MM.1S (cell line): ENCODE measurements around the gene STK32C.

Experiments used
- DNase-seq: peaks from one replicate; pipeline ENCODE4 v3.0.0-alpha.2; 2015
- H2AFZ ChIP-seq: fragments of 300-600 bp; sonication (generic); 2 replicates; pipeline ENCODE4 v1.6.0; 2016; ENCODE audit warnings: antibody characterized with exemption, low read length
- H3F3A ChIP-seq: fragments of 300-600 bp; sonication (generic); 2 replicates; pipeline ENCODE4 v1.6.1; 2016; ENCODE audit warnings: mild to moderate bottlenecking, antibody characterized with exemption, low read length, moderate library complexity, mixed read lengths; ENCODE audit not compliant: insufficient read depth
- H3K27ac ChIP-seq: fragments of 300-600 bp; sonication (generic); 2 replicates; pipeline ENCODE4 v1.5.1; 2016; ENCODE audit warnings: mild to moderate bottlenecking, low read length
- H3K27me3 ChIP-seq: fragments of 300-600 bp; sonication (generic); replicated peaks from 2 replicates; pipeline ENCODE4 v1.6.0; 2016; ENCODE audit warnings: low read length; ENCODE audit not compliant: insufficient read depth
- H3K36me3 ChIP-seq: fragments of 300-600 bp; sonication (generic); replicated peaks from 2 replicates; pipeline ENCODE4 v1.6.1; 2016; ENCODE audit warnings: mild to moderate bottlenecking, low read length, mixed read lengths; ENCODE audit not compliant: insufficient read depth
- H3K4me1 ChIP-seq: fragments of 300-600 bp; sonication (generic); 2 replicates; pipeline ENCODE4 v1.6.1; 2016; ENCODE audit warnings: low read length, mixed read lengths
- H3K4me2 ChIP-seq: fragments of 300-600 bp; sonication (generic); 2 replicates; pipeline ENCODE4 v1.6.0; 2016; ENCODE audit warnings: low read depth, low read length
- H3K4me3 ChIP-seq: fragments of 300-600 bp; sonication (generic); 2 replicates; pipeline ENCODE4 v1.5.1; 2016; ENCODE audit warnings: low read length, mixed read lengths
- H3K79me2 ChIP-seq: fragments of 300-600 bp; sonication (generic); 2 replicates; pipeline ENCODE4 v1.6.1; 2016; ENCODE audit warnings: mixed run types, low read length, mixed read lengths
- H3K9ac ChIP-seq: fragments of 300-600 bp; sonication (generic); 2 replicates; pipeline ENCODE4 v1.6.1; 2016; ENCODE audit warnings: low read length, mixed read lengths
- H3K9me2 ChIP-seq: fragments of 300-600 bp; sonication (generic); replicated peaks from 2 replicates; pipeline ENCODE4 v1.6.1; 2016; ENCODE audit warnings: mild to moderate bottlenecking, low read length, mixed read lengths; ENCODE audit not compliant: insufficient read depth
- H3K9me3 ChIP-seq: fragments of 300-600 bp; sonication (generic); replicated peaks from 2 replicates; pipeline ENCODE4 v1.6.1; 2016; ENCODE audit warnings: mild to moderate bottlenecking, low read length, mixed read lengths; ENCODE audit not compliant: insufficient read depth
- H4K20me1 ChIP-seq: fragments of 300-600 bp; sonication (generic); 2 replicates; pipeline ENCODE4 v1.6.1; 2016; ENCODE audit warnings: mild to moderate bottlenecking, low read length, moderate library complexity, mixed read lengths; ENCODE audit not compliant: insufficient read depth
- CTCF ChIP-seq: fragments of 300-600 bp; sonication (generic); IDR thresholded peaks from 2 replicates; pipeline ENCODE4 v1.5.1; 2016; ENCODE audit warnings: antibody characterized with exemption, low read length, mixed read lengths
- EZH2 ChIP-seq: fragments of 300-600 bp; sonication (generic); optimal IDR thresholded peaks from 2 replicates; pipeline ENCODE3; 2017; ENCODE audit warnings: low read depth, mild to moderate bottlenecking, antibody characterized with exemption, low read length, mixed read lengths
- EZH2phosphoT487 ChIP-seq: fragments of 300-600 bp; sonication (generic); IDR thresholded peaks from 2 replicates; pipeline ENCODE4 v1.6.1; 2018; ENCODE audit warnings: antibody characterized with exemption, low read length

STK32C gene

GRCh38 chr10:132186488-132187429, 121.0 kb downstream of the STK32C start, which contains the start of gene DPYSL4:
Gene DPYSL4 (plus strand): TSS chr10:132186948. CDS start chr10:132187064, 116 bp downstream.
- Histone ChIP-seq H3K36me3 (no peaks in the 10 kb centered on the region), H3K79me2 (no peaks in the 10 kb centered on the region), H4K20me1 (no peaks in the 10 kb centered on the region), H3K27ac (no peak within 1 kb of the TSS), H3K4me2 (no peak within 1 kb of the TSS), H3K4me3 (no peak within 1 kb of the TSS), H2AFZ (no peak within 1 kb of the TSS), H3K27me3 (peaks cover 22% of the 10 kb centered on the region), H3F3A (no peaks in the 10 kb centered on the region), H3K9me2 (no peaks in the 10 kb centered on the region), H3K4me1 (no peaks in the 10 kb centered on the region), H3K9ac (no peak within 1 kb of the TSS), H3K9me3 (no peaks in the 10 kb centered on the region)
- TF ChIP-seq CTCF (no peak), EZH2phosphoT487 (no peak), EZH2 (no peak)
- no peak for DNase-seq

- Histone ChIP-seq H3K27me3 (peaks cover 31% of the 10 kb centered on the region), H3K9ac (no peak overlapping the region), H3K4me3 (no peak overlapping the region), H3K4me1 (no peaks in the 10 kb centered on the region), H3K9me3 (no peaks in the 10 kb centered on the region), H3K4me2 (no peak overlapping the region), H2AFZ (no peak overlapping the region), H3K36me3 (no peaks in the 10 kb centered on the region), H3F3A (no peaks in the 10 kb centered on the region), H3K27ac (no peak overlapping the region), H4K20me1 (no peaks in the 10 kb centered on the region), H3K79me2 (no peaks in the 10 kb centered on the region), H3K9me2 (no peaks in the 10 kb centered on the region)
- TF ChIP-seq EZH2phosphoT487 = no peak
- DNase-seq = no peak
Observed at GRCh38 chr10:132185601-132186487, 121.9 kb downstream of the STK32C start.

GRCh38 chr10:132184816-132185593, 122.7 kb downstream of the STK32C start:
- TF ChIP-seq CTCF (no peak), EZH2phosphoT487 (no peak), EZH2 (no peak)

More at GRCh38 chr10:132184816-132185593, 122.7 kb downstream of the STK32C start:
- Histone ChIP-seq H3K9me2 (no peaks in the 10 kb centered on the region), H3K9ac (no peak overlapping the region), H3K9me3 (no peaks in the 10 kb centered on the region), H4K20me1 (no peaks in the 10 kb centered on the region), H3K4me2 (no peak overlapping the region), H3K79me2 (no peaks in the 10 kb centered on the region), H2AFZ (no peak overlapping the region), H3K27me3 (peaks cover 31% of the 10 kb centered on the region), H3F3A (no peaks in the 10 kb centered on the region), H3K4me1 (no peaks in the 10 kb centered on the region), H3K27ac (no peak overlapping the region), H3K36me3 (no peaks in the 10 kb centered on the region), H3K4me3 (no peak overlapping the region)
- no peak for DNase-seq
